ENCODE data around the gene OSBPL7.

OSBPL7 gene

DNA sequence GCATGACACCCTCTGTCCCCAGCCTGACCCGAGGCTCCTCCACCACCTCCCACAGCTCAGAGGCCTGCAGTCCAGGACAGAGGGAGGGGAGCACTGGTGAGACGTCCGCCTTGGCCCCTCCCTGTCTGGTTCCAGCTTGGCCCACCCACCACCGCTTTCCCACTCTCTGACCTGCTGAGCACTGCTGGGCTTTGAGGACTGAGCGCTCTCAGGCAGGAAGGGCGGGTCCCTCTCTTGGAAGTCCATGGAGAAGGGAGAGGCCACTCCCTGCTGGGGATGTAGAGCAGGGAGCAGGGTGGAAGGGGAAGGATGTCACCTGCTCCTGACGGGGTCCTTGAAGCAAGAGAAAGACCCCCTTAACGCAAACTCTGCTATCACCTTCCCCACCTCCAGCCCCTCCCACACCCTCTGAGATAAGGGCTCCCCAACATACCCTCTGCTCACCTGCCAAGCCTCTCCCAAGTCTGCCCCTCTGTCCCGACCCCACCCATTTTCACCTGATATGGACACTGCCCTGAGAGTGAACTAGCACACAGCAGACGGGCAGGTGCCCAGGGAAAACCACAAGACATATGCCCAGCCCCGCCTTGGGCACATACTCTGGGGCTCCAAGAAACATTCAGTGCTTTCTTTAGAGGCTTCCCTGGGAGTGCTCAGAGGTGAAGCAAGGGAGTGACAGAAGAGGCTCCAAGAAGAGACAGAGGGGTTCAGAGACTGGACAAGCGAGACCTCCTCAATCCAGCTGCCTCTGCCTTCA lies 1.4 kb downstream of the OSBPL7 start:
- DNase-seq, result no peak

DNA sequence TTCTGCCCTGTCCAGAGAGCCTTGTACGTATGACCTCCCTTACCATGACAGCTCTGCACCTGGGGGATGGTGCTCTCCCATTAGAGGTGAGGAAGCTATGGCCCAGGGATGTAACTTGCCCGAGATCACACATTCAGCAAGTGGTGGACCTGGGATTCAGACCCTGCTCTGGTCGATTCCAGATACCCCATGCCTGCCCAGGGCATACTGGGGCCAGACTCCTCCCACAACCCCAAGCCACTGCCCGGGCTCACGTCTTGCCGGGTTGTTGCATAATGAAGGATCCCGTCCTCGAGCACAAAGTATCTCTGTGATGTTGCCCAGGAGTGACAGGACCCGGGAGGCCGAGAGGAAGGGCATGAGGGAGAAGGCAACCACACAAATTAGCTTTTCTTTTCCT lies 2.1 kb downstream of the OSBPL7 start:
- DNase-seq, result no peak

DNA sequence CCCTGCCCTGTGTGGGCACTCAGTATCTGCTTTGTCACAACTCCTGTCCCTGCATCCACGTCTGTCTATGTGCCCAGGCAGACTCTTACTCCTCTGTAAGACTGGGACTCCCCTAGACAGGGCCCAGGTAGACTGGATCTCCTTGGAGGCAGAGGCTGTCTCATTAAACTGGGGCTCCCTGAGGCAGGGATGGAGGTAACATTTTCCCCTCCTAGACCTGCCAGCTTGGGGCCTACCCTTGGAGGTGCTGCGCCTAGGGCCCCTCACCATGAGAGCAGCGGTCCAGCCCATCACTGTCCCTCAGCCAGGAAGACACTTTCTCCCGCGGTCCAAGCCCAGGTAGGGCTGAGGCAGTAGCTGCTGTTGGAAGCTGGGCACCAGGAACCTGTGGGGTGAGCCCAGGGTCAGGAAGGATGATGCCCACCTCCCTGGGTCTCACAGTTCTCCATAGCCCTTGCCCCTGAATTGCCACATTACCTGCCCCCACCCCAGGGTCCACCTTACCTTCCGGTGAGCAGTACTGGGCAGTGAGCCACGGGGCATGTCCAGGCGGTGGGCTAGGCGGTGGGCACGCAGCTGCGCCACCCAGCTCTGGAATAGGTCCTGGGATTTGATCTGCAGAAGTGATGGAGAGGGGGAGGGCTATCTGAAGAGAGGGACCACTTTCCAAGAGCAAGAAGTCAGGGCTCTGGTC lies 3.4 kb downstream of the OSBPL7 start:
- DNase-seq, result no peak

DNA sequence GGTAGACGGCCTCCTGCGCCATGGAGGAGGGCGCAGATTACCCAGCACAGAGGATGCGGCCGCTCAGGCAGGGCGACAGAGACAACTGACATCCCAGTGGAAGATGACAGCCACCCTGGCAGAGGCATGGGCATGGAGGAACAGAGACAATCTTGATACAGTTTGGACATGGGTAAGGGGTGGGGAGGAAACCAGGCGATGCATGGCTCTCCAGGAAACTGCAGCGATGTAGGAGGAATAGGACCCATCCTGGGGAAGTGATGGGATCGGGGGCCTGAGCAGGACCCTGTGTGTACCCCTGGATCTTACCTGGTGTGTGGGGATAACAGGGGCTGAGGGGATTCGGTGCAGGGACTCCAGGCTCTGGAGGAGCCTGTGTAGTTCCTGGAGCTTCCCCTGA lies 4.6 kb downstream of the OSBPL7 start:
- peak; percentile 7 for DNase-seq

DNA sequence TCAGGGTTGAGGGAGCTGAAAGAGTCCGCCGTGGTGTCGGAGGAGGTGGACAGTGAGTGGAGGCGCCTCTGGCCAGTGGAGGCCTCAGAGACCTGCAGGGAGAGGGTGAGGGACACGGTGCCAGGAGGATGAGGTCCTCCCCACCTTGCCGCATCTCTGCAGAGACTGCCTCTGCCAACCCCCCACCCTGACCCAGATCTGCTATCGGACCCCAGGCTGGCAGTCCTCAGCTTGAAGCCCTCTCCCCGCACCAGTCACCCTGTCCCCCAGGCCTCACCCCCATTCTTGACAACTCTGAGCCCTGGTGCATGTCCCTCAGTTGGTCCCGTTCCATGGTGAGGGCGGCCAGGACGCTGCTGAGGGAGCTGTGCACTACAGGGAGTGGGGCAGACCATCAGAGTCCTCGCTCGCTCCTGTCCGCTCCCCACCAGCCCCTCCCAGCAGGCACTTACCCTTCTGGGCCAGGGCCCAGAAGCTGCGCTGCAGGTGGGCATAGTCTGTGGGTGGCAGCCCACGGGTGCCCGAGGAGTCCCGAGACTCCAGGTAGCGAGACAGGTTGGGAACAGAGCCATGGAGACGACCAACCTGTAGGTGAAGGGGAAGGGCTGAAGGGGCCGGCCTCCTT lies 5.4 kb downstream of the OSBPL7 start:
- DNase-seq, result peak; percentile 12

DNA sequence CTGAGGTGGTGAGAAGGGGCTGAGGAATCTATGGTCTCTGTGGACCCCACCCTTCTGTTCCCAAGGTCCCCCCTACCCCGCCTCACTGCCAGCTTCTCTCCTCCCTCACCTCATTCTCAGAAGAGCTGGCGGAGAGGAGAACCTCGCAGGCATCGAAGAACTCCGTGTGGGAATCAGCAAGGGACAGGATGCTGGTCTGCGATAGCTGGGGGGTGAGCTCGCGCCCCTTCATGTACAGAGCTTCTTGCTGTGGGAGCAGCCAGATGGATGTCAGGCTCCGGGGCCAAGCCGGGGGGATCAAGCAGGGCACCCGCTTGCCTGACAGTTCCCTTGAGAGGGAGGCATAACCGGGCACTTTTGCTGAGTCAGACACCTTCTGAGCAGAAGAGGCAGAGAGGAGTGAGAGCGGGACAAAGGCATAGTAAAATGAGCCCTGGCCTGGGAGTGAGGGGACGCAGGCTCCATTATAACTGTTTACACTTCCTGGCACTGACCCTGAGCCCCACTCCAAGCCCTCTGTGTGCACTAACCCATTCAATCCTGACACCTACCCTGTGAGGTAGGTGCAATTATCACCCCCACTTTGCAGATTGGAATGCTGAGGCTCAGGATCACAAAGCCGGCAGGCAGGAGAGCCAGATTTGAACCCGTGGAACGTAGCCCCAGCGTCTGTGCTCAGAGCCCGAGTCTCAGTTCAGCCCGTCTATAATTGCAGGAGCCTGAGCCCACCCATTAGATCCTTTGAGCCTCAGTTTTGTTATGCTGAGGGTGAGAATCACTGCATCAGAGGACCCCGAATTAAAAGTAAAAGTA lies 6.3 kb downstream of the OSBPL7 start:
- DNase-seq, result peak; percentile 8

DNA sequence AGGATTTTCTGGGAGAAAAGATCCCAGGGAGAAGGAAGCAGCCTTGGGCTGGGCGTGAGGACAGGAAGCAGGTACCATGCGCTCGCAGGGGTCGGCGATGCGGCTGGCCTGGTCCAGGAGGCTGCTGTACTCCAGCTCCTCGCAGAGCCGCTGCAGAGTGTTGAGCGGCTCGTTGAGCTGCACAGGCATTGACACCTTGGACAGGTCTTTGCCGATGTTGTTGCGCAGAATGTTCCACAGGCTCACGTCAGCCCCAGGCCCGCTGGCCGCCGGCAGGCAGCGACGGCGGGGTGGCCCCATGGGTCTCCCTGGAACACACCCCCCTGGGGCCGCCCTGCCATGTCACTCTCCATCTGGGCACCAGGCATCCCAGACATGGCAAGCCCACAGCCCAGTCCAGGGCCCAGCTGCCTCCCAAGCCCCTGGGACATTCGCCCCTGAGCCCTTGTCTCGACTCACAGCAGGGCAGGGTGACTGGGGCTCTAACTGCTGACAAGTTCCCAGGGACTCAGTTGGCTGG lies 8.0 kb downstream of the OSBPL7 start:
- DNase-seq, result peak; percentile 12

DNA sequence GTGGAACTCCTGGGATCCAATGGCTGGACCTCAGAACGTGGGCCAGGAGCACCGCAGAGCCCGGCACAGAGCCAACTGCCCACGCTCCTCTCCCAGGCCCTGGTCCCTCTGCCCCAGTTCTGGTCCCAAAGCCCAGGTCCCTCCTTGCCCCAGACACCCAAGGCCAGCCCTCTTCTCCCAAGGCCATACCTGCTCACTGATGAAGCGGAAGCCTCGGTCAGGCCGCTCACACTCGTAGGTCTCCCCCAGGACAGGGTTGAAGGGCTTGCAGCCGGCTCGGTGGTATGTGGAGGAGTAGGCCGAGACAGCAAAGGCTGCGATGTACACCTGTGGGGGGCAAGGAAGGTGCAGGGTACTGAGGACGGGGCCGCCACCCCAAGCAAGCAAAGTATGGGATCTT lies 8.5 kb downstream of the OSBPL7 start:
- DNase-seq, result peak; percentile 15

DNA sequence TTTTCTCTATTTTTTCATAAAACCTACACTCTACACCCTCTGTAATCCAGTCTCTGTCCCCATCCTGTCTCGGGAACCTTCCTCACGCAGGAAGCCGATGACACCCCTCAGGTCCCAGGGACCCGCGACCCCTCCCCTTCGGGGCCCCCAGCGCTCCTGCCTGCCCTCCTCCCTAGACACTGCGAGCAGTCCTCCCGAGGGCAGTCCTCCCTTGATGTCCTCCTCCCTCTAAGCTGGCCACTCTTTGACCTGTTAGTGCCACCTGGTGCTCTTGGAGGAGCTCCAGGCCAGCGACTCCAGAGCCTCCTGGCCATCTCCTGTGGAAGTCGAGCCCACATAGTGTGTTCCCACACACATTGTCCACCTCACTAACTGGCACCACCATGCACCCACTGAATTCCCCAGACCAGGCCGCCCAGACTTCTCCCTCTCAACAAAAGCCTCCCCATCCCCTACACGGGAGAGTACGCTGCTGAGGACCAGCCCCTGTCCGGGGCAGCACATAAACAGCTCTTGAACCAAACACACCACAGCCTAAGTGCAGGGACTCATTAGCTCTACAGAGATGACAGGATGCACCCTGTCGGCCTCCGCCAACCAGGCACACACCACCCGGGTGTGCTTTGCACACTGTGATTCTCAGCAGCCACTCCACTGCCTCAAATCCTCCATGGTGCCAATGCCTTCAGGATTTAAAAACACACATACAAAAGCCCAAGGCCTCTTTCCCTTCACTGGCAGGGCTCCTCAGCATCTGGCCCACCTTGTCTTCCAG lies 9.3 kb downstream of the OSBPL7 start:
- peak; percentile 10 for DNase-seq

DNA sequence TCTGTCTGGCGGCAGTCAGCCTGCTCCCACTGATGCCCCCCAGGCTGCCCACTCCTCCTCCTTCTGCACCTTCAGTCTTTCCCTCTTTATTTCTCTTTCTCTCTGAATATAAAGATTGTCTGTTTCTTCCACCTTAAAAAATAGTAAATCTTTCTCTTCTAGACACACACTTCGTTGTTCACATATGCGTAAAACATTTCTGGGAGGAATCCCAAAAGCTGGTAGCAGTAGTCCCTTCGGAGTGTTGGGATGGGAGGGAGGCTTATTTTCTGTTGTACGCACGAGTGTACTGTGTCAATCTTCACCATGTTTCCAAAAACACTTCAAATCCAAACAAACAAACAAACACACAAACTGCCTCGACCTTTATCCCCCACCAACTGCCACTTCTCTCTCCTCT lies 9.9 kb downstream of the OSBPL7 start:
- DNase-seq, result no peak

DNA sequence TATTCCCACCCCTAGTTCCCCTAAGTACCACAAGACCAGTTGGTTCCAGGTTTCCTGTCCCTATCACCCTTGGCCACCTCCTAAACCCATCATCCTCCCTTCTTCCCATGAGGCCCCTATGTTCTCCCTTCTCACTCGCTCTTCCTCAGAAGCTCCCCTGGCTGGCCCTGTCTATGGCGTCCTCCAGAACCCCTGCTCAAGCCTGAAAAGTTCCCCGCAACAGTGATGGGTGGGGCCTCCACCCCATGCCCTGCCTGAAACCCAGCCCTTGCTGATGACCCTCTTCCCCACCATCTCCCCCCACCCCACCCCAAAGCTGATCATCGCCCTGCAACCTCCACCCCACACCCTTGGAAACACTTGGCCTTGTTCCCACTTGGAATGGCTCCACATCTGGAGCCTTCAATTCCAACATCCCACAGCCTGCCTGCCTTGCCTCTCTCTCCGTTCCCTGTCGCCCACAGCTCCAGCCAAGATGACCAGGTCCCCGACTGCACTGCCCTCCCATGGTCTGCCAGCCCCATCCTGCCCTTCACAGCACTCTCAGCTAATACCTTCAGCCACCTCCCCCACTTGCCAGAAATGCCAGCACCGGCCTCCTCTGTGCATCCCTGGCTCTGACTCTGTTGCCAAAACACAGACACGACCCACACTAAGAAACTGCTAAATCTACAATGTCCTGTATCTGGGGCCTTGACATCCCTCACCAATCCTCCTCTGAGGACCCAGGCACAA lies 10.5 kb downstream of the OSBPL7 start:
- DNase-seq, result peak; percentile 13

DNA sequence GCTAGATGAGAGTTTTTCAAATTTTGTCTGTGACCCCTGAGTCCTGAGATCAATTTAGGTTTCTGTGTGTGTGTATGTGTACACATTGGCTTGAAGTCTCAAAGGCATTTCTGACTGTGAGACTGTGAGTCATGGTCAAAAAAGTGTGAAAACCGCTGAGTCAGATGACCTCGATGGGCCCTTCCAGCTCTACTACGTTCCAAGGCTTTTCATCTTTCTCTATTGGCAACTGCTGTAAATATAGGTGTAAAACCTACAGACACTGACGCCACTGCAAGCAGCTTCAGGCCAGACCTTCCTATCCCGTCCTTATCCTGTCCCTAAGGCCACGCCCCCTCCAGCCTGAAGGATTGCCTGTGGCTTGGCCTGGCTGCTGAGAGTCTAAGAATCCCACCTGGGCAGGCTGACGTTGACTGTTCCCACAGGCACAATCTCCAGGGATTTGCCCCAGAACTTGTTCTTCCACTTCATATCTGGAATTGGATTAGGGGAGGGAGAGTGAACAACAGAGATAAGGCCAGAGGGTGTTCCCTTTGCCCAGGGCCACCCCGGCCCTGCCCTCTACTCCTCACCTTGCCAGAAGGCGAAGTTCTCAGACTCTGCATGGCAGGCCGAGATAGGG lies 11.3 kb downstream of the OSBPL7 start:
- peak; percentile 12 for DNase-seq

DNA sequence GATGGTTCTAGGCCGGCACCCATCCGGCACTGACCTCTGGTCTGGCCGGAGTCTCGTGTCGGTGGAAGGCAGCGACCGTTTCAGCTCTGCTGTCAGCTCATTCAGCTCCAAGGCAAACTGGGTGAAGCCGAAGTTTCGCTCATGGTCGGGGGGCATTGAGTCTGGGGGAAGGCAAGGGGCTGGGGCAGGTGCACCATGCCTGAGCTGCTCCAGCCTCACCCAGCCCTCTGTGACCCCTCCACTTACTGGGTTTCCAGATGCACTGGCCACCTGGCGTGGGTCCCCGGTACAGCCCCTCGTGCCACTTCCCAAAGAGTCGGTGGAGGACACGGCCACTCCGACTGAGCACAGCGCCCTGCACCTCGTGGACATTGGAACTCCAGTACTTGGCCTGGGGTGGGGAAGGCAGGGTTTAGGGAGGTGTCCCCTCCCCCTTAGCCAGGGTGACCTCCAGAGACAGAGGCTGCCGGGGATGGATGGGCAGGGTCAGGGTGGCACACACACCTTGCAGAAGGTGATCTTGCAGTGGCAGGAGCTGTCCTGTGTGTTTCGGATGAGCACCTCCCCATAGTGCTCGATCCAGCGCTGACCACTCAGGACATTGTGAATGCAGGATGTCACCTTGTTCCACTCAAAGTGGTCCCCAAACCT lies 12.6 kb downstream of the OSBPL7 start:
- no peak for DNase-seq

DNA sequence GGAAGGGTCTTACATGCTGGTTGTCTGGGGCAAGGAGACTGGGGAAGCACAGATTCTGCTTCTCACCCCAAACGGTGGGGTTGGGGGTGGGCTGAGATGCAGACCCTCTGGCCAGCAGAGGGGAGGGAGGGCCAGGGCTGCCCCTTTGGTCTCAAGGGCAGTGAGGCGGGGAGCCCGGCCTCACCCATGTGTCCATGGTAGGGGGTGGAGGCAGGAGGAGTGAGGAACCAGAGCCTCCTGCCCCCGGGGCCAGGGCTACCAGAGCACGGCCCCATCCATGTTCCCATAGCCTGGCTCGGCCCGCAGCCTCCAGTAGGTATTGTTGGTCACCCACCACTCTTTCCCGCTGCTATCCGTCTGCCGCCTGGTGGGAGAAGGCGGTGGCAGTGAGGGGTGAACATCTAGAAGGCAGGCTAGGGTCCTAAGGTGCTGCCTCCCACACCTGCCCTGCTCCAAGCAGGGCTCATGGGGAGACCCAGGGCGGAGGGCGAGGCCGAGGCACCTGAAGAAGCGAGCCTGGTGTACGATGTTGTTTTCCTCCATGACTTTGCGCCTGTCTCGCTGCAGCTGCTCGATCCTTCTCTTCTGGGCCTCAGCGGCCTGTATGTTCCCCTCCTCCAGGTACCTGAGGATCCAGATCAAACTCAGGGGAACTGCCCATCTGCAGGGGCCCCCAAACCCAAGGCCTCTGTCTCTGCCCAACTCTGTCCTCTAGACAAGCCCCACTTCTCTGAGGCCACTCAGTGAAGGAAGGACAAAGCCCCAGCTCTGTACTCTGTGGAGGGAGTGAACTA lies 13.4 kb downstream of the OSBPL7 start:
- no peak for DNase-seq

DNA sequence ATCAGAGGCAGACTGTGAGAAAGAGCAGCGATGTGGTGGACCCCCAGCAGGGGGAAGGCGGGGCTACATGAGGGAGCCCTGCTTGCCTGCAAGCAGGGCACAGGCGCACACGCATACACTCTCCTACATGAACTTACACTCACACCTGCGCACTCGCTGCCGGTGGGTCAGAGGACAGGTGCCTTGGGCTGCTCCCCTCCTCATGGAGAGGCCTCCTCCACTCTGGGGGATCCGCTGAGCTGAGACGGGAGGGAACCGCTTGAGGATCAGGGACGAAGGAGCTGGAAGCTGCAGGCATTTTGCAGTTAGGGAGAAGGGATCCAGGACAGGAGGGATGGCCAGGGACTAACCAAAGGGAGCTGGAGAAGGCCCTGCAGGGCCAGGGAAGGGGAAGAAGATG lies 14.2 kb downstream of the OSBPL7 start:
- no peak for DNase-seq

DNA sequence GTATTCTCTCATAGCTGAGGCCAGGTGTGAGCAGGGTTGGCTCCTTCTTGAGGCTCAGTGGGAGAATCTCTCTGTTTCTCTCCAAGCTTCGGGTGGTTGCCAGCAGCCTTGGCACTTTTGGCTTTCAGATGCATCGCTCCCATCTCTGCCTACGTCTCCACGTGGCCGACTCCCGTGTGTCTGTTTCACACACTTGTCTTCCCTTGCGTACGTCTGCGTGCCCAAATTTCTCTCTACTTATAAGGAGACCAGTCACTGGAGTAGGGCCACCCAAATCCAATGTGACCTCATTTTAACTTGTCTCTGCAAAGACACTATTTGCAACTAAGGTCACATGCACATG lies 14.7 kb downstream of the OSBPL7 start:
- DNase-seq, result no peak

DNA sequence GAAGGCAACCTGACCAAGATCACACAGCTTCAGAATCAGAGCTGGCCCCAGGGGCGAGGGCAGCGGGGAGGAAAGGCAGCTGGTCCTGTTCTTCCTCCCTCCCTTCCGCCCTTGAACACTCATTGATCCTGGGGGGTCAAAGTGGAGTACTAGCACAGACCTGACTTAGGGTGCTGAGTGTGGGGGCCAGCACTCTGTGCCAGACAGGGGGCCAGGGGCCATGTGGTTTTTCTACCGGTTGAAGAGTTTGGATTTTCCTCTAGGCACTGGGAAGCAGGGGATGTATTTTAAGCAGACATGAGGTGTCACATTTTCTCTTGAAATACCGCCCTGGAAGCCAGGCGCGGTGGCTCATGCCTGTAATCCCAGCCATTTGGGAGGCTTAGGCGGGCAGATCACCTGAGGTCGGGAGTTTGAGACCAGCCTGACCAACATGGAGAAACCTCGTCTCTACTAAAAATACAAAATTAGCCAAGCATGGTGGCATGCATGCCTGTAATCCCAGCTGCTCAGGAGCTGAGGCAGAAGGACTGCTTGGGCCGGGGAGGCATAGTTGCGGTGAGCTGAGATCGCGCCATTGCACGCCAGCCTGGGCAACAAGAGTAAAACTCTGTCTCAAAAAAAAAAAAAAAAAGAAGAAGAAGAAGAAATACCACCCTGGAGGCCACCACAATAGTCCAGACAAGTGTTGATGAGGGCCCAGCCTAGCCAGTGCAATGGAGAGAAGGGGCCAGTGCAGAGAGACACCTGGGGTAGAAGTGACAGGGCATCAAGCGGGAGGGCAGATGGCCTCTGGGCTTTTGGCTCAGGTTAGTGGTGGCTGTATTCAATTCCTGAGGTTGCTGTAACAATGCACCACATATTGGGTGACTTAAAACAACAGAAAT lies 15.3 kb downstream of the OSBPL7 start:
- DNase-seq, result no peak

DNA sequence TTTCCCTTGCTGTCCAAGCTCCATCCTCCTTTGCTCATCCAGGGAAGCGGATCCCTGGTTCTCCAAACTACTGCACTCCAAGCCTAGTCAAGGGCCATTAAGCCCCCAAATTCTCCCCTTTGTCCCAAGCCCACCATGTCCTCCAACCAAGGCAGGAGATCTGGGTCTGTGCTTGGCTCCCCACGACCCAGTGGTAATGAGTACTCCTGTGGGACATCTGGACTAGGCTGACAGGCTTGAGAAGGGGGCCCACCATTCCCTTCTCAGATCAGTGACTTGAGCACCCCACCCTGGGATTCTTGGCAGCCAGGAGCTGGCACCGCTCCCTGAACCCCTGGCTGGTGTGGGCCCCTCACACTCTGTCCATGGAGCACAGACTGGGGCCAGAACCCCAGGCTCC lies 17.1 kb downstream of the OSBPL7 start:
- DNase-seq, result no peak

DNA sequence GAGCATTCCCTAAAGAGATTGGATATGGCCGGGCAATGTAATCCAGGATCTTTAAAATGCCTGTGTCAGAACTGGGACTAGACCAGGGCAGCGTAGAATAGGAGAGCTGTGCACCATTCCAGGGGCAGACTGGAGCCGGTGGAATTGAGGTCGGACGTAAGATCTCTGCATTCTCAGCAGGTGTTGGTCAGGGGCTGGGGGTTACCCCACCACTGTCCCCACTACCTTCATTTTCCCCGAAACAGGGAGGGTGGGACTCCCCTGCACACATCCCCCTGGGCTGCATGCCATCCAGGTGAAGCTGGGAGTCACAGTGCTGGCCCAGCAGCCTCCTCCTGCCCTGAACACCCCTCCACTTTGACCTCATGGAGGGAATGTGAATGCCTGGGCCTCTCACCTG lies 17.8 kb downstream of the OSBPL7 start:
- DNase-seq, result no peak

Measured in right hindlimb (tissue), 1 donor.